ENCODE measurements around the gene NTSR1.

The NTSR1 gene

DNA sequence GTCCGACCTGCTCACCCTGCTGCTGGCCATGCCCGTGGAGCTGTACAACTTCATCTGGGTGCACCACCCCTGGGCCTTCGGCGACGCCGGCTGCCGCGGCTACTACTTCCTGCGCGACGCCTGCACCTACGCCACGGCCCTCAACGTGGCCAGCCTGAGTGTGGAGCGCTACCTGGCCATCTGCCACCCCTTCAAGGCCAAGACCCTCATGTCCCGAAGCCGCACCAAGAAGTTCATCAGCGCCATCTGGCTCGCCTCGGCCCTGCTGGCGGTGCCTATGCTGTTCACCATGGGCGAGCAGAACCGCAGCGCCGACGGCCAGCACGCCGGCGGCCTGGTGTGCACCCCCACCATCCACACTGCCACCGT is 885 bp downstream of the NTSR1 start:
- Histone ChIP-seq H3K4me1 (ENCODE audit: insufficient read depth, low read length, poor library complexity, severe bottlenecking) (no peaks in the 10 kb centered on the region), H3K4me3 (ENCODE audit: low read length, poor library complexity, severe bottlenecking) (no peak overlapping the region), H3K27me3 (ENCODE audit: insufficient read depth, low read length, poor library complexity, severe bottlenecking) (no peaks in the 10 kb centered on the region), H3K36me3 (ENCODE audit: insufficient read depth, low read length) (no peaks in the 10 kb centered on the region), H3K9me3 (ENCODE audit: insufficient read depth, low read depth, low read length) (no peaks in the 10 kb centered on the region), H2AFZ (ENCODE audit: low read length) (no peak overlapping the region), H3K79me2 (ENCODE audit: insufficient read depth, low read length) (no peaks in the 10 kb centered on the region), H3K4me2 (ENCODE audit: low read depth, low read length, poor library complexity, severe bottlenecking) (no peak overlapping the region), H3K9me2 (replicated peaks; ENCODE audit: low read depth, low read length) (no peaks in the 10 kb centered on the region), H3F3A (ENCODE audit: low read depth) (no peaks in the 10 kb centered on the region), H3K9ac (ENCODE audit: low read depth, low read length, poor library complexity, severe bottlenecking) (no peak overlapping the region), H4K20me1 (ENCODE audit: insufficient read depth, low read length, poor library complexity, severe bottlenecking) (no peaks in the 10 kb centered on the region)
- TF ChIP-seq, protein P1, sequence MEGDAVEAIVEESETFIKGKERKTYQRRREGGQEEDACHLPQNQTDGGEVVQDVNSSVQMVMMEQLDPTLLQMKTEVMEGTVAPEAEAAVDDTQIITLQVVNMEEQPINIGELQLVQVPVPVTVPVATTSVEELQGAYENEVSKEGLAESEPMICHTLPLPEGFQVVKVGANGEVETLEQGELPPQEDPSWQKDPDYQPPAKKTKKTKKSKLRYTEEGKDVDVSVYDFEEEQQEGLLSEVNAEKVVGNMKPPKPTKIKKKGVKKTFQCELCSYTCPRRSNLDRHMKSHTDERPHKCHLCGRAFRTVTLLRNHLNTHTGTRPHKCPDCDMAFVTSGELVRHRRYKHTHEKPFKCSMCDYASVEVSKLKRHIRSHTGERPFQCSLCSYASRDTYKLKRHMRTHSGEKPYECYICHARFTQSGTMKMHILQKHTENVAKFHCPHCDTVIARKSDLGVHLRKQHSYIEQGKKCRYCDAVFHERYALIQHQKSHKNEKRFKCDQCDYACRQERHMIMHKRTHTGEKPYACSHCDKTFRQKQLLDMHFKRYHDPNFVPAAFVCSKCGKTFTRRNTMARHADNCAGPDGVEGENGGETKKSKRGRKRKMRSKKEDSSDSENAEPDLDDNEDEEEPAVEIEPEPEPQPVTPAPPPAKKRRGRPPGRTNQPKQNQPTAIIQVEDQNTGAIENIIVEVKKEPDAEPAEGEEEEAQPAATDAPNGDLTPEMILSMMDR (conservative IDR thresholded peaks at IDR 0.05; ENCODE audit: low read length), result no peak
- no peak for TF ChIP-seq EZH2phosphoT487 (IDR thresholded peaks at IDR 0.05; ENCODE audit: borderline replicate concordance)

DNA sequence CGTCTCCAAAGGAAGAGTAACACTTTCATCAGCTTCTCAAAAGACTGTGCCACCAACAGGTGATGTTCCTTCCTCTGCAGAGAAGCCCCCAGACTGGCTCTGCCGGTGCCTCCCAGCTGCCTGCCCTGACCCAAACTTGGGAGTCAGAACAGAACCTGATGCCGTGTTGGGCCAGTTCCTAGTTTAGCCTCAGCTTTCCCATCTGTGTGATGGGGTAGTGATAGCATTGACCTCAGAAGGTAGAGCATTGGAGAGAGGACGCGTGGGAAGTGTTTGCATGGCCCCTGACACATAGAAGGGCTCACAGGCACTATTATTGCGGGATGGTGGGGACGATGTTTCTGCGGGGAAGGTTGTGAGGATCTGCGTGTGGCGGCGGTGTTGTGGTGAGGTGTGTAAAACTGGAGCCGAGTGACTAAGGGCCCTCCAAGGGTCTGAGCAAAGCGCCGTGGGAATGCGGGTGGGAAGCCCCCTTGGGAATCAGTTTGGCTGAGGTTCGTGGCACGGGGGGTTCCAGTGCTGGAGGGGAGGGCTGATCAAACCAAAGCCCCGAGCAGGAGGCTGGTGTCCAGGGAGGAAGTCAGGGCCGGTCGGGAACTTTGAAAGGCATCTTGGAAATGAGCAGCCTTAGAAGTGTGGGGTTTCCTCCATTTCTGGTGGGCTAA is 1.7 kb downstream of the NTSR1 start:
- Histone ChIP-seq H3K9me2 (replicated peaks; ENCODE audit: low read depth, low read length) (no peaks in the 10 kb centered on the region), H4K20me1 (ENCODE audit: insufficient read depth, low read length, poor library complexity, severe bottlenecking) (no peaks in the 10 kb centered on the region), H3K36me3 (ENCODE audit: insufficient read depth, low read length) (no peaks in the 10 kb centered on the region), H2AFZ (ENCODE audit: low read length) (no peak overlapping the region), H3K9me3 (ENCODE audit: insufficient read depth, low read depth, low read length) (no peaks in the 10 kb centered on the region), H3K4me3 (ENCODE audit: low read length, poor library complexity, severe bottlenecking) (no peak overlapping the region), H3K4me2 (ENCODE audit: low read depth, low read length, poor library complexity, severe bottlenecking) (no peak overlapping the region), H3K27me3 (ENCODE audit: insufficient read depth, low read length, poor library complexity, severe bottlenecking) (no peaks in the 10 kb centered on the region), H3F3A (ENCODE audit: low read depth) (no peaks in the 10 kb centered on the region), H3K9ac (ENCODE audit: low read depth, low read length, poor library complexity, severe bottlenecking) (no peak overlapping the region), H3K79me2 (ENCODE audit: insufficient read depth, low read length) (no peaks in the 10 kb centered on the region), H3K4me1 (ENCODE audit: insufficient read depth, low read length, poor library complexity, severe bottlenecking) (no peaks in the 10 kb centered on the region)
- TF ChIP-seq, protein P1 (conservative IDR thresholded peaks at IDR 0.05; ENCODE audit: low read length), result no peak
- TF ChIP-seq EZH2phosphoT487 (IDR thresholded peaks at IDR 0.05; ENCODE audit: borderline replicate concordance), result no peak

DNA sequence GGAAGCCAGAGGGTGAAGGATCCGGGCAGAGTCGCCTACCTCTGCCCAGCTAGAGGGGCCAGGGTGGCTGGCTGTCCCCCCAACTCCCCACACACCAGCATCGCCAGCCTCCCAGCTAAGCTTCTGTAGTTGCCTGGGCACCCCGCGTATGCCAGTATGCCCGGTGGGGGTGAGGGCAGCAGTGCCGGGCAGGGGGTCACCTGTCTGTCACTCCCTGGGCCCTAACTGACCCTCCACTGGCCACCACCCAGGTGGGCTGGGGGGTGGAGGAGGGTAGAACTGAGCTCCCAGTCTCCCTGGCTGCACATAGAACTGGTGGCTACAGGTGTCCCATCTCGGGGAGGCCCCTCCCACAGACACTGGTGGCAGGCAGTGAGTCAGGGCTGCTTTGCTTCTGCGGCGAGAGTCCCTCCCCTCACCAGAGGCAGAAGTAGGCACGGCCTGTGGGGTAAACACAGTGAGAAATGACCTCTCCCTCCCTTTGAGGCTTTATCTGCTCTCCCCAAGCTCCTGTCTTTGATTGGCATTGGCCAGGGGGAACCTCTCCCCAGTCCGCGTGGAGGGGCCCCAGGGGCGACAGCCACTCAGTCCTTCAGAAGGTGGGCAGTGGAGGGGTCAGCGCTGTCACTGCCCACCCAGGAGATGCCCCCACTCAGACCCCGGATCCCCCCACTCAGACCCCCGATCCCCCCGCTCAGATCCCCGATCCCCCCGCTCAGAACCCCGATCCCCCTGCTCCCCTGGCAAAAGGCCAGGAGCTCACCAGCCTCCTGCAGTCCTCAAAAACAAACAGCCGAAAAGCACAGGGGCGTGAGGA is 2.5 kb downstream of the NTSR1 start:
- TF ChIP-seq, protein P1 (conservative IDR thresholded peaks at IDR 0.05; ENCODE audit: low read length), result no peak
- no peak for TF ChIP-seq EZH2phosphoT487 (IDR thresholded peaks at IDR 0.05; ENCODE audit: borderline replicate concordance)
- Histone ChIP-seq H2AFZ (ENCODE audit: low read length) (no peak overlapping the region), H3K9me2 (replicated peaks; ENCODE audit: low read depth, low read length) (no peaks in the 10 kb centered on the region), H3K4me3 (ENCODE audit: low read length, poor library complexity, severe bottlenecking) (no peak overlapping the region), H3K79me2 (ENCODE audit: insufficient read depth, low read length) (no peaks in the 10 kb centered on the region), H4K20me1 (ENCODE audit: insufficient read depth, low read length, poor library complexity, severe bottlenecking) (no peaks in the 10 kb centered on the region), H3K36me3 (ENCODE audit: insufficient read depth, low read length) (no peaks in the 10 kb centered on the region), H3K9ac (ENCODE audit: low read depth, low read length, poor library complexity, severe bottlenecking) (no peak overlapping the region), H3K27me3 (ENCODE audit: insufficient read depth, low read length, poor library complexity, severe bottlenecking) (no peaks in the 10 kb centered on the region), H3K4me2 (ENCODE audit: low read depth, low read length, poor library complexity, severe bottlenecking) (no peak overlapping the region), H3F3A (ENCODE audit: low read depth) (no peaks in the 10 kb centered on the region), H3K9me3 (ENCODE audit: insufficient read depth, low read depth, low read length) (no peaks in the 10 kb centered on the region), H3K4me1 (ENCODE audit: insufficient read depth, low read length, poor library complexity, severe bottlenecking) (no peaks in the 10 kb centered on the region)

All from Loucy (cell line).